Activated T-cell treated with anti-CD3 and anti-CD28 coated beads, Interleukin-2, amount 50 U/mL, for 24 hours (primary cell): Measurements from ENCODE around the gene GNAS-AS1.
A peak's percentile ranks its signal among the peaks of the same experiment; 100 is the strongest.
"Not testable (repeated sequence)": the region's sequence is repeated elsewhere in the genome, so short reads cannot be mapped to it uniquely, and the experiment has no call there.

Experiments used
- DNase-seq: peaks from one replicate; pipeline ENCODE4 v3.0.0-alpha.2; 2020
- H3K27ac Mint-ChIP-seq: 2 replicates; pipeline ENCODE4 v1.8.0; 2020; ENCODE audit warnings: mild to moderate bottlenecking, mixed read lengths
- H3K27me3 Mint-ChIP-seq: 2 replicates; pipeline ENCODE4 v1.8.0; 2020; ENCODE audit warnings: mixed read lengths
- H3K36me3 Mint-ChIP-seq: 2 replicates; pipeline ENCODE4 v1.8.0; 2020; ENCODE audit warnings: low read depth, mixed read lengths
- H3K4me1 Mint-ChIP-seq: 2 replicates; pipeline ENCODE4 v1.8.0; 2020; ENCODE audit warnings: low read depth, mixed read lengths
- H3K4me3 Mint-ChIP-seq: 2 replicates; pipeline ENCODE4 v1.8.0; 2020; ENCODE audit warnings: mild to moderate bottlenecking, moderate library complexity, mixed read lengths
- H3K9me3 Mint-ChIP-seq: 2 replicates; pipeline ENCODE4 v1.8.0; 2020; ENCODE audit warnings: mixed read lengths

GNAS-AS1 gene

DNA sequence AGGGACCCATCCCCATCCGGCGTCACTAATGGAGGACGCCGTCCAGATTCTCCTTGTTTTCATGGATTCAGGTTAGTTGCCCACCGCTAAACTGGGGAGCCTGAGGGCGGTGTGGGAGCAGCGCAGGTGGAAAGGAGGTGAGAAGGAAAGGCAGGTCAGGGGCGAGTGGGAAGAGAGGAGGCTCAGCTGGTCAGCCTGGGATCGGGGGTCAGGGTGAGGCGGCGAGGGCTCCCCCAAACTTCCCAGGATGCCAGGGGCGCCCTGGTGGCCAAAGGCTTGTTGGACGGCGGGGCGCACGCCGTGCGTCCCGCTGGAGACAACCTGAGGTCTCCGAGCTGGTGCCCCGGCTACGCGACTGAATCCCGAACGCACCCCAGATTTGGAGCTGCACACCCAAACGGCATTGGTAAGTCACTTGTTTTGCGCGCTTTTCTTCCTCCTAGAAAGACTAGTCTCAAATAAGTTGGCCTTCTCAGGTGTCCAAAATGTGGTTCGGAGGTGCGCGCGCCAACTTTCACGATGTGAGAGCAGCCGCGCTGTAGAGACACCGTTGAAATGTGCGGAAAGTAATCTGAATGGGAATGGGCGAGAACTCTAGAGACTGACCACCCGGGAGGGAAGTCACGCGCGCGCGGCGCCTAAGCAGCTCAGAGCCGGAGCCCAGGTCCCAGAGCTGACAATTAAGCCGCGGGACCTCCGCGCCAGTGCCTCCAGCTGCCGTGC is 9.7 kb downstream of the GNAS-AS1 start:
- Mint-ChIP-seq H3K27me3 (peaks cover 84% of the 10 kb centered on the region), H3K9me3 (no peaks in the 10 kb centered on the region), H3K4me1 (peaks cover 20% of the 10 kb centered on the region), H3K36me3 (peaks cover 23% of the 10 kb centered on the region), H3K27ac (peak overlapping the region; percentile 27), H3K4me3 (no peak overlapping the region)
- no peak for DNase-seq

DNA sequence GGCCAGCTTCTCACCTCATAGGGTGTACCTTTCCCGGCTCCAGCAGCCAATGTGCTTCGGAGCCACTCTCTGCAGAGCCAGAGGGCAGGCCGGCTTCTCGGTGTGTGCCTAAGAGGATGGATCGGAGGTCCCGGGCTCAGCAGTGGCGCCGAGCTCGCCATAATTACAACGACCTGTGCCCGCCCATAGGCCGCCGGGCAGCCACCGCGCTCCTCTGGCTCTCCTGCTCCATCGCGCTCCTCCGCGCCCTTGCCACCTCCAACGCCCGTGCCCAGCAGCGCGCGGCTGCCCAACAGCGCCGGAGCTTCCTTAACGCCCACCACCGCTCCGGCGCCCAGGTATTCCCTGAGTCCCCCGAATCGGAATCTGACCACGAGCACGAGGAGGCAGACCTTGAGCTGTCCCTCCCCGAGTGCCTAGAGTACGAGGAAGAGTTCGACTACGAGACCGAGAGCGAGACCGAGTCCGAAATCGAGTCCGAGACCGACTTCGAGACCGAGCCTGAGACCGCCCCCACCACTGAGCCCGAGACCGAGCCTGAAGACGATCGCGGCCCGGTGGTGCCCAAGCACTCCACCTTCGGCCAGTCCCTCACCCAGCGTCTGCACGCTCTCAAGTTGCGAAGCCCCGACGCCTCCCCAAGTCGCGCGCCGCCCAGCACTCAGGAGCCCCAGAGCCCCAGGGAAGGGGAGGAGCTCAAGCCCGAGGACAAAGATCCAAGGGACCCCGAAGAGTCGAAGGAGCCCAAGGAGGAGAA is 10.5 kb downstream of the GNAS-AS1 start:
- Mint-ChIP-seq H3K4me3 (peak overlapping the region; percentile 54), H3K4me1 (peaks cover 24% of the 10 kb centered on the region), H3K36me3 (peaks cover 23% of the 10 kb centered on the region), H3K9me3 (no peaks in the 10 kb centered on the region), H3K27ac (no peak overlapping the region), H3K27me3 (peaks cover 84% of the 10 kb centered on the region)
- DNase-seq = no peak

DNA sequence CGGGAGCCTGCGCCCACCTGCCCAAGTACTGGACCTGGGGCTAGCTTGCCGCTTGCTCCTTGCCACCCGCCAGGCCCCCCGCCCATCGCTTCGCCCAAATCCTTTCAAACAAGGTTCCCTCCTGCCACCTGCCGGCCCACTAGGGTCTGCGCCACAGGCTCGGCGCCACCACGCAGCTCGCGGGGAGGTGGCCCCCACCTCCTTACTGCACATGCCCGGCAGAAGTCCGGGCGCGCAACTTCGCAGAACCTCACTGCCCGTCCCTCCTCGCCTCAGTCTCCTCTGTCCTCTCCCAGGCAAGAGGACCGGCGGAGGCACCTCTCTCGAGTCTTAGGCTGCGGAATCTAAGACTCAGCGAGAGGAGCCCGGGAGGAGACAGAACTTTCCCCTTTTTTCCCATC is 11.2 kb downstream of the GNAS-AS1 start:
- H3K4me3 Mint-ChIP-seq = peak overlapping the region; percentile 54
- peak; percentile 66 for DNase-seq
- H3K27me3 Mint-ChIP-seq = peaks cover 84% of the 10 kb centered on the region
- peaks cover 23% of the 10 kb centered on the region for H3K36me3 Mint-ChIP-seq
- peaks cover 26% of the 10 kb centered on the region for H3K4me1 Mint-ChIP-seq
- H3K27ac Mint-ChIP-seq = no peak overlapping the region
- H3K9me3 Mint-ChIP-seq = no peaks in the 10 kb centered on the region

DNA sequence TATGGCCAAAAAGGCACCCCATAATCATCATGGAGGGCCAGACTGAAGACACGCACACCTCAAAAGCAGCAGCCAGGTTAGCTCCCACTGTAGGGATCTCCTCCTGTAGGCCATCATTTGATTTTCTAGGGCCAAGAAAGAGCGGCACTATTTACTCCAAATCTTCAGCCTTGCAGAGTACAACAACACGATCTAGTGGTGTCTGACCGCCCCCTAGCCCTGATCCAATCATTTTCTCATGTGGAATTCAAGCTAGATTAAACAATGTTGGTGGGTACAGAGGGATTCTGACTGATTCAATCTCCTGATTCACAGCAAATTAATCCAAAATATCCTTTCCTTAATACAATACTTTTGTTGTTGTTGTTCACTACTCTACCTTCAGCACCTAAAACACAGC is 12.5 kb downstream of the GNAS-AS1 start:
- peaks cover 26% of the 10 kb centered on the region for H3K4me1 Mint-ChIP-seq
- peaks cover 23% of the 10 kb centered on the region for H3K36me3 Mint-ChIP-seq
- no peaks in the 10 kb centered on the region for H3K9me3 Mint-ChIP-seq
- no peak overlapping the region for H3K4me3 Mint-ChIP-seq
- no peak for DNase-seq
- H3K27me3 Mint-ChIP-seq = peaks cover 84% of the 10 kb centered on the region
- no peak overlapping the region for H3K27ac Mint-ChIP-seq

DNA sequence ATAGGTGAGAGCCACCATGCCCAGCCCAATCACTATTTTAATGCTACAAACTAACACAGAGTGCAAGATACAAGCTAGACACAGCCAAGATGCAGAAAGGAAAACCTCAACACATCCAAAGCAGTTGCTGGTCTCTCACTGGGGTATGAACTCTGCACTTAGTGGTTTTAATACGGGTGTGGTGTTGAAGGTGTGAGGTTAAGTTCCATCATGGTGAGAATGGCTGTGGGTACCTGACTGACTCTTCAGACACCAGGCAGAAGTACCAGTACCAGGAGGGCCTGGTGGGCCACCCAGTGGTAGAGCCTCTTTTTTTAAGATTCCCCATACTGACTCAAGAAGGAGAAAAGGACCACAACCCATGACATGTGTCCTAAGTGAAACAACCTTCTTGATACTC is 13.0 kb downstream of the GNAS-AS1 start:
- Mint-ChIP-seq H3K4me1 (peaks cover 26% of the 10 kb centered on the region), H3K36me3 (peaks cover 23% of the 10 kb centered on the region), H3K27me3 (peaks cover 84% of the 10 kb centered on the region), H3K9me3 (no peaks in the 10 kb centered on the region), H3K4me3 (no peak overlapping the region), H3K27ac (no peak overlapping the region)
- no peak for DNase-seq

DNA sequence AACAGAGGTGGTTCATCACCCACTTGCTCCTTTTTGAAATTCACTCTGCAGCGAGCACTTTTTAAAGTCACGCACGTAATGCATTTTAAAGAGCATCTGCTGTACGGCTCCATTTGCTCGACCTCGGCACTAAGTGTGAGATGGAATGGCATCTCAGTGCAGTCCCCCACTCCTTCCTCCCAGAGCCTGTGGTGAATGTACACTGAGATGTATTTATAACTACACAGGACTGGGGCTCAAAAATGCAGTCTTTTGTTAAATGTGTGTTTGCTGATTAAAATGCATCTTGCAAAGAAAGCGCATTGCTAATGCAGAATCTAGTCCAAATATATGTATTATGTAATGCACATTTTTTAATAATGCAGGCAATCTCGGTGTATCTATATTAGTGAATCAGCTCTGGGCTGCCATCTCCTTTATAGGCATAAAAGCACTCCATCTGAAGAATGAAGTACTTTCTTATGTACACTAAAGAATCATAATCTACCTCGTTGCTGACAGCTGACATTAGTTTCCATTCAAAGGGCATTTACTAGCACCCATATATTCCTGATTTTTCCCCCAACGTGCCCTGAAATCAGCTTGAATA is 14.0 kb downstream of the GNAS-AS1 start:
- Mint-ChIP-seq H3K4me1 (peaks cover 23% of the 10 kb centered on the region), H3K27ac (no peak overlapping the region), H3K9me3 (no peaks in the 10 kb centered on the region), H3K4me3 (no peak overlapping the region), H3K27me3 (peaks cover 81% of the 10 kb centered on the region), H3K36me3 (peaks cover 15% of the 10 kb centered on the region)
- no peak for DNase-seq

DNA sequence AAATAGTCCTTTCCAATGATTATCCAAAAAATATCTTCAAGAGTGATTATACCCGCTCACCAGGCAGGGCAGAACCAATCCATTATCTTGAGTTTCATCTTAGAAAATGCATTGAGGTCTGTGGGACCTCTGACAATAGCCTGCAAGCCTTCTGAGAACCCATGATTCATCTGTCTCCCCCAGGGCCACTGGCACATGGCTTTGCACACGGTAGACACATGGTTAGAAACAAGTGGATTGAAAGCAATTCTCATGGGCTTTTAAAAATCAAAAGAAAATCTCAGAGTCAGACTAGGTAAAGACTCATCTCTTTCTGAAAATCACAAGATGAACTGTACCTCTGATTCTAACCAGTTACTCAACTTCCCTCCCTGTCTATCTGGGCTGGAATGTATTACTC is 15.5 kb downstream of the GNAS-AS1 start:
- DNase-seq = no peak
- H3K4me1 Mint-ChIP-seq = peaks cover 20% of the 10 kb centered on the region
- H3K27ac Mint-ChIP-seq = no peak overlapping the region
- H3K36me3 Mint-ChIP-seq = peaks cover 3% of the 10 kb centered on the region
- H3K9me3 Mint-ChIP-seq = no peaks in the 10 kb centered on the region
- H3K4me3 Mint-ChIP-seq = no peak overlapping the region
- H3K27me3 Mint-ChIP-seq = peaks cover 67% of the 10 kb centered on the region

DNA sequence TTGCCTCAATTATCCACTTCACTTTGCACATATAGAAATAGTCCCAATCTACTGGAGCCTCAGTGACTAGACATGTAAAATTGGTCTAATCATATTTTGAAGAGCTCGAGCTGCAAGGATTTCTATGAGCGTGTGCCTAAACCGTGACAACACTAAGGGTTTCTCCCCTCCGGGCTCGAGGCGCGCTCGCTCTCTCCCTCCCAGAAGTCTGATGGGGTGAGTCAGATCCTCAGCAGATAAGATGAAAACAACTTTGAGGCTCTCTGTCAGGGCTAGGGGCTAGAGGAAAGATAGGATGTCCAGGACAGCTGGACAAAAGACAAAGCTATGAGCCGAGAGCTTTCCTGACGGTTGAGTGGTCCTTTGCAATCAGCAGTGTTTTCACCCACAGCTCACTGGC is 16.8 kb downstream of the GNAS-AS1 start:
- DNase-seq = no peak
- Mint-ChIP-seq H3K4me3 (no peak overlapping the region), H3K4me1 (peaks cover 7% of the 10 kb centered on the region), H3K36me3 (no peaks in the 10 kb centered on the region), H3K27ac (no peak overlapping the region), H3K9me3 (no peaks in the 10 kb centered on the region), H3K27me3 (peaks cover 62% of the 10 kb centered on the region)

DNA sequence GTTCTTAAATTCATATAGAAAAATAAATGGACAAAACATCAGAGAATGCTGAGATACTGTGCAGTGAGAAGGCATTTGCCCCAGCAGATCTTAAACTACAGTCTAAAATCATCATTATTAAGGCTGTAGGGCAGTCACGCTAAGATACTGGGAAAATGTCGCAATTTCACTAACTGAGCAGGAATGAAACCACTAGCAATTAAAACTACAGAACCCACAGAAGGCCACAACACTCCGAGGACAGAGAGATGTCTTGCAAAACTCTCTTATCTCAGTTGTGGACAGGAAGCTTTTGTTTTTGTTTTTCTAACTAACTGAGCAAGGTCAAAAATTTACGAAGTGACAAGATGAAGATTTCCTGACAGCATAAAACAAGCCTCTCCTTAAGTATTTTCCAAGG is 18.2 kb downstream of the GNAS-AS1 start:
- Mint-ChIP-seq H3K36me3 (no peaks in the 10 kb centered on the region), H3K4me3 (no peak overlapping the region), H3K9me3 (no peaks in the 10 kb centered on the region), H3K27ac (no peak overlapping the region), H3K4me1 (peaks cover 6% of the 10 kb centered on the region), H3K27me3 (peaks cover 57% of the 10 kb centered on the region)
- DNase-seq = no peak

DNA sequence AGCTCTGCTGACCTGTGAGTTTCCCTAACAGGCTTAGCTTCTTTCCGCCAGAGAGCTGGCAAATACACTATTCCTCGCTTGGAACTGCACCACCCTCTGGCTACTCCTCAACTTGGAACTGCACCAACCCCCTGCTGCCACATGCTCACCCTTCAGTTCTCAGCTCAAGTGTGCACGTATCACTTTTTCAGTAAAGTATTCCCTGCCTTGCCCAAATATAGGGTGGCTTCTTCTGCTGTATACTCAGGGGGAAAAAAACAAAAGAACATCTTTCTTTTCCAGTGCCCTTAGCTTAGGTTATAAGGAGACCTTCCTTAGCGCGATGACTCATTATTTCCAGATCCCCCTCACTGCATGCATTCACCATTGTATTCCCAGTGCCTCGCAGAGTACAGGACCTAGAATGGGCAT is 21.2 kb downstream of the GNAS-AS1 start:
- Mint-ChIP-seq H3K4me3 (no peak overlapping the region), H3K9me3 (no peaks in the 10 kb centered on the region), H3K36me3 (no peaks in the 10 kb centered on the region), H3K27me3 (peaks cover 43% of the 10 kb centered on the region), H3K27ac (no peak overlapping the region), H3K4me1 (no peaks in the 10 kb centered on the region)
- DNase-seq = no peak

DNA sequence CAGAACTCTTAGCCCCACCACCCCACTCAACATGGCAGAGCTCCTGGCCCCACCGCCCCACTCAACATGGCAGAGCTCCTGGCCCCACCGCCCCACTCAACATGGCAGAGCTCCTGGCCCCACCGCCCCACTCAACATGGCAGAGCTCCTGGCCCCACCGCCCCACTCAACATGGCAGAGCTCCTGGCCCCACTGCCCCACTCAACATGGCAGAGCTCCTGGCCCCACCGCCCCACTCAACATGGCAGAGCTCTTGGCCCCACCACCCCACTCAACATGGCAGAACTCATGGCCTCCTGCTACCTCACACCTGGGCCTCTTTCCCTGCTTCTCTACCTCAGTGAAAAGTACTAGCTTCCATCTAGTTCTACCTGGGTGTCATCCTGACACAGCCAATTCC is 21.9 kb downstream of the GNAS-AS1 start:
- DNase-seq, H3K9me3 Mint-ChIP-seq, H3K36me3 Mint-ChIP-seq, H3K4me3 Mint-ChIP-seq, H3K4me1 Mint-ChIP-seq, H3K27ac Mint-ChIP-seq: not testable (repeated sequence)
- H3K27me3 Mint-ChIP-seq = peaks cover 43% of the 10 kb centered on the region

DNA sequence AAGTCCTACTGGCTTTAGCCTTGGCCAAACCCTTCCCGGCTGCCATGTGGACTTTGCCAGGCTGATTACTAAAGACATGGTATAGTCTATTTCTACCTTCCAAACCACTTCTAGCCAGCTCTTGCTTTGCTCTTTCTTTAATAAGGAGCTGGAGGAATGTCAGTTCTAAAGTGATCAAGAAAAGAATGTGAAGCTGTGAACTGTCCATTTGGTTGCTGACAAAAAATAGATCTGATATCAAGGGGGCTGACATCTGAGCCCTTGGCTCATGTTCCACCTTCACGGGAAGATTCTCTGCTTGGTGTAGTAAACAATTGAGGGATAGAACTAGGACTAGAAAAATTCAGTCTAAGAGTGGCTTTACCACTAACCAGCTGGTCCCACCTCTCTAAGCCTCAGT is 22.6 kb downstream of the GNAS-AS1 start:
- no peak for DNase-seq
- H3K4me3 Mint-ChIP-seq = no peak overlapping the region
- no peak overlapping the region for H3K27ac Mint-ChIP-seq
- H3K9me3 Mint-ChIP-seq = no peaks in the 10 kb centered on the region
- no peaks in the 10 kb centered on the region for H3K36me3 Mint-ChIP-seq
- H3K27me3 Mint-ChIP-seq = peaks cover 39% of the 10 kb centered on the region
- no peaks in the 10 kb centered on the region for H3K4me1 Mint-ChIP-seq

DNA sequence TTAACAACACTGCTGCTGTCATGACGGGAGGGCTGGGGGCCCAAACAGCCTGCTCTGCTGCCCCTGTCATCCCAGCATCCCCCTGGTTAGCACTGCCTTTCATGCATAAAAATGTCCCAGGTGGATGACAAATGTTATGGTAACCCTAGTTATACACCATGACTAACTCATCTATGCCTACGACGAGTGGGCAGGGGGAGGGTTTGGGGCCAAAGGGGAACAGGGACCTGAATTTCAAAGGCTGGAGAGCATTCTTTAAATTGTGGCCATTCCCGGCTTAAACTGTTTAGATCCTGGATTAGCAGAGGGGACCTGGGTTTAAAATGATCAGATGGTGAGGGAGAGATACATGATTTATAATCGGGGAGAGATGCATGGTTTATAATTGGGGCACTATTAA is 24.4 kb downstream of the GNAS-AS1 start:
- H3K9me3 Mint-ChIP-seq = no peaks in the 10 kb centered on the region
- peaks cover 29% of the 10 kb centered on the region for H3K27me3 Mint-ChIP-seq
- DNase-seq = no peak
- no peaks in the 10 kb centered on the region for H3K4me1 Mint-ChIP-seq
- H3K36me3 Mint-ChIP-seq = peaks cover 1% of the 10 kb centered on the region
- H3K27ac Mint-ChIP-seq = no peak overlapping the region
- no peak overlapping the region for H3K4me3 Mint-ChIP-seq

DNA sequence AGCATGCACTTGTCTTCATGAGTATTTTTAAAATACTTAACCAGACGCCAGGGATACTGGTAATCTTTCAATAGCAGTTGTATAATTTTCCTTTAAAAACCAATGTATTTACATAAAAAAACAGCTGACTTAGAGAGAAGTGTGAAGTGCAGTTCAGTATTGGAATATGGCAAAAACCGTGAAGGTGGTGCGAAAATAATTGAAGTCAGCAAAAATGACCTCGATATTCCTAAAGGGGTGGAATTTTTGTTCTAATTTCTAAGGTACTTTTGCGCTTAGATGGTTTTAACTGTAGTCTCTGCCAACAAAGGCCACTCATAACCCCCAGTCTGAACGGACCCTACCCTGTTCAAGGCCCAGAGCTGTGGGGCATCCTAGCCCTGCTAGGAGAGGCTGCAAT is 25.3 kb downstream of the GNAS-AS1 start:
- peaks cover 4% of the 10 kb centered on the region for H3K9me3 Mint-ChIP-seq
- no peak for DNase-seq
- H3K36me3 Mint-ChIP-seq = peaks cover 10% of the 10 kb centered on the region
- no peaks in the 10 kb centered on the region for H3K4me1 Mint-ChIP-seq
- no peak overlapping the region for H3K27ac Mint-ChIP-seq
- H3K27me3 Mint-ChIP-seq = peaks cover 37% of the 10 kb centered on the region
- no peak overlapping the region for H3K4me3 Mint-ChIP-seq

DNA sequence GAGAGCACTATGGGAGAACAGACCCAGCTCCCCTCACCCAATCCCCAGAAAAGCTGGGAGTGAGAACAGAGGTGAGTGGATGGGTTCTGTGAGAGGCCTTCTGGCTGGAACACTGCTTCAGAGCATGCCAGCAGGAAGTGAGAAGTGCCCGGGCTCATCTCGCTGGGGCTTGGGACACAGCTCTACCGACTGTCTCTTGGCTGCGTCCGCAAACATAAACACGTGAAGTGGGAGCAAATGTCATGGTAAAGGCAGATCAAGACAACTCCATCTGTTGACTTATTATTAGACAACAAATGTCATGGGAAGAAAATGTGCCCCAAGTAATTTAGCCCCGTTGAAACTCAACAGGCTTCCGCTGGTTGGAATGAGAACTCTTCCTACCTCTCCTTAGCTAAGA is 25.9 kb downstream of the GNAS-AS1 start:
- Mint-ChIP-seq H3K27ac (no peak overlapping the region), H3K4me1 (no peaks in the 10 kb centered on the region), H3K4me3 (no peak overlapping the region), H3K9me3 (peaks cover 5% of the 10 kb centered on the region), H3K36me3 (peaks cover 10% of the 10 kb centered on the region), H3K27me3 (peaks cover 39% of the 10 kb centered on the region)
- no peak for DNase-seq
